ENCODE measurements around the gene ITPA. TPM values are rescaled to one million over a fixed set of nuclear protein-coding genes. Genes with fewer than 3 reads are reported as not detected.

Gene ITPA
- total RNA-seq, 4 donors from 2014 or later: 39.4 to 62.4 (median 50.5) TPM

GRCh38 chr20:3173610-3174441, 35.5 kb upstream of the ITPA start:
- H3K27ac ChIP-seq: peak overlapping the region; percentile 67 to 88 (median 76)
- H3K27me3 ChIP-seq: no peaks in the 10 kb centered on the region
- 0 to 1% methylated on average over 48 to 53 of the region's 84 CpGs for WGBS, 2 donors
- H3K36me3 ChIP-seq: no peaks in the 10 kb centered on the region
- peaks cover 0 to 21% (median 9%) of the 10 kb centered on the region in 4 donors for H3K4me1 ChIP-seq
- TF ChIP-seq POLR2A (IDR thresholded peaks at IDR 0.05): no peak
- TF ChIP-seq EP300 (IDR thresholded peaks at IDR 0.05): peak; percentile 26 to 76
- TF ChIP-seq CTCF (IDR thresholded peaks at IDR 0.05): peak in 3 of 5 experiments; percentile 12 to 50 (median 47)
- DNase-seq (ENCODE audit: low spot score in 2 of 2): peak; percentile 80 to 83
- H3K4me3 ChIP-seq: peak overlapping the region; percentile 75 to 93 (median 88)
- no peaks in the 10 kb centered on the region for H3K9me3 ChIP-seq

GRCh38 chr20:3174442-3175261, 34.6 kb upstream of the ITPA start:
- no peaks in the 10 kb centered on the region for H3K36me3 ChIP-seq
- TF ChIP-seq EP300 (IDR thresholded peaks at IDR 0.05) (no peak), CTCF (IDR thresholded peaks at IDR 0.05) (no peak), POLR2A (IDR thresholded peaks at IDR 0.05) (no peak)
- peak overlapping the region; percentile 75 to 93 (median 88) for H3K4me3 ChIP-seq
- H3K27me3 ChIP-seq: no peaks in the 10 kb centered on the region
- H3K27ac ChIP-seq: peak overlapping the region; percentile 67 to 88 (median 76)
- no peaks in the 10 kb centered on the region for H3K9me3 ChIP-seq
- DNase-seq (ENCODE audit: low spot score in 2 of 2): no peak
- peaks cover 0 to 21% (median 9%) of the 10 kb centered on the region in 4 donors for H3K4me1 ChIP-seq
- 14 to 17% methylated on average over 13 of the region's 13 CpGs for WGBS, 2 donors

GRCh38 chr20:3175270-3175669, 34.0 kb upstream of the ITPA start:
- Histone ChIP-seq H3K36me3 (no peaks in the 10 kb centered on the region), H3K27ac (no peak overlapping the region), H3K4me3 (no peak overlapping the region), H3K27me3 (no peaks in the 10 kb centered on the region), H3K9me3 (no peaks in the 10 kb centered on the region), H3K4me1 (peaks cover 0 to 21% (median 9%) of the 10 kb centered on the region in 4 donors)
- WGBS, 2 donors: 20 to 21% methylated on average over 1 of the region's 1 CpG
- no peak for TF ChIP-seq POLR2A (IDR thresholded peaks at IDR 0.05)
- no peak for DNase-seq (ENCODE audit: low spot score in 2 of 2)

- no peak overlapping the region for H3K27ac ChIP-seq
- peaks cover 0 to 14% (median 2%) of the 10 kb centered on the region in 4 donors for H3K4me1 ChIP-seq
- no peak for TF ChIP-seq EP300 (IDR thresholded peaks at IDR 0.05)
- no peak for TF ChIP-seq CTCF (IDR thresholded peaks at IDR 0.05)
- TF ChIP-seq POLR2A (IDR thresholded peaks at IDR 0.05): no peak
- no peak overlapping the region for H3K4me3 ChIP-seq
- H3K36me3 ChIP-seq: no peaks in the 10 kb centered on the region
- 81 to 83% methylated on average over 8 of the region's 8 CpGs for WGBS, 2 donors
- no peaks in the 10 kb centered on the region for H3K9me3 ChIP-seq
- DNase-seq (ENCODE audit: low spot score in 2 of 2): no peak
- no peaks in the 10 kb centered on the region for H3K27me3 ChIP-seq
Measured at GRCh38 chr20:3177746-3178485, 31.4 kb upstream of the ITPA start.

GRCh38 chr20:3180319-3180718, 29.0 kb upstream of the ITPA start:
- H3K27me3 ChIP-seq: no peaks in the 10 kb centered on the region

More at GRCh38 chr20:3180319-3180718, 29.0 kb upstream of the ITPA start:
- no peaks in the 10 kb centered on the region for H3K4me1 ChIP-seq
- no peaks in the 10 kb centered on the region for H3K9me3 ChIP-seq
- DNase-seq (ENCODE audit: low spot score in 2 of 2): no peak
- H3K27ac ChIP-seq: no peak overlapping the region
- TF ChIP-seq EP300 (IDR thresholded peaks at IDR 0.05): no peak
- no peak for TF ChIP-seq CTCF (IDR thresholded peaks at IDR 0.05)
- TF ChIP-seq POLR2A (IDR thresholded peaks at IDR 0.05): no peak
- WGBS, 2 donors: 67 to 77% methylated on average over 4 of the region's 4 CpGs
- no peak overlapping the region for H3K4me3 ChIP-seq
- peaks cover 0 to 4% (median 0%) of the 10 kb centered on the region in 3 donors for H3K36me3 ChIP-seq
